ENCODE data around the gene CCS.

DNA sequence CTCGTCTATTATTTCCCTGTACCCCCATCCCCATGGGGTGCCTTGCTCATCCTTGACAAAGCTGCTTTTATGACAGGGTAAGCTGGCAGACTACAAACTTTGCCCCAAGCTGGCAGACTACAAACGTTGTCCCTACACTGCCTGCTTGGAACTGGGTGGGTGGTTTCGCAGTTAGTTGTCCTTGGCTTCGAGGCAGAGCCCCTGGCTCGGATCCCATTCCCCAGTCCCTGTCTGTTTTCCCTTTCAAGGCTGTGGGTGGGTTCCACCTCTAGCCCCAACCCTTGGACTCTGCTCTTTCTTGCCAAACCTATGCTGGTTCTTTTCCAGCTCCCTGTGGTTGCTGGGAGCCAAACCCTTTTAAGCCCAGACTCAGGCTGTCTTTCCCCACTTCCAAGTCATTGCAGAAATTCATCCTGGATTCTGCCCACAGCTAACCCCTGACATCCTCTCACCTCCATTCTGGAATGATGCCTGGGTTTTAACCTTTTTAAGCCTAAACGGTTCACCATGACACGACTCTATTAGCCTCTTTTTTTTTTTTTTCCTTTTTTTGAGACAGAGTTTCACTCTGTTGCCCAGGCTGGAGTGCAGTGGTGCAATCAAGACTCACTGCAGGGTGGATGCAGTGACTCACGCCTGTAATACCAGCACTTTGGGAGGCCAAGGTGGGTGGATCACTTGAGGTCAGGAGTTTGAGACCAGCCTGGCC, 14.3 kb downstream of the CCS start:
- TF ChIP-seq, protein P1, sequence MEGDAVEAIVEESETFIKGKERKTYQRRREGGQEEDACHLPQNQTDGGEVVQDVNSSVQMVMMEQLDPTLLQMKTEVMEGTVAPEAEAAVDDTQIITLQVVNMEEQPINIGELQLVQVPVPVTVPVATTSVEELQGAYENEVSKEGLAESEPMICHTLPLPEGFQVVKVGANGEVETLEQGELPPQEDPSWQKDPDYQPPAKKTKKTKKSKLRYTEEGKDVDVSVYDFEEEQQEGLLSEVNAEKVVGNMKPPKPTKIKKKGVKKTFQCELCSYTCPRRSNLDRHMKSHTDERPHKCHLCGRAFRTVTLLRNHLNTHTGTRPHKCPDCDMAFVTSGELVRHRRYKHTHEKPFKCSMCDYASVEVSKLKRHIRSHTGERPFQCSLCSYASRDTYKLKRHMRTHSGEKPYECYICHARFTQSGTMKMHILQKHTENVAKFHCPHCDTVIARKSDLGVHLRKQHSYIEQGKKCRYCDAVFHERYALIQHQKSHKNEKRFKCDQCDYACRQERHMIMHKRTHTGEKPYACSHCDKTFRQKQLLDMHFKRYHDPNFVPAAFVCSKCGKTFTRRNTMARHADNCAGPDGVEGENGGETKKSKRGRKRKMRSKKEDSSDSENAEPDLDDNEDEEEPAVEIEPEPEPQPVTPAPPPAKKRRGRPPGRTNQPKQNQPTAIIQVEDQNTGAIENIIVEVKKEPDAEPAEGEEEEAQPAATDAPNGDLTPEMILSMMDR (IDR thresholded peaks at IDR 0.05): no peak
- no peak for TF ChIP-seq POLR2A (IDR thresholded peaks at IDR 0.05)
